Endothelial cell of umbilical vein (primary cell): Measurements from ENCODE around the gene FBXW7.

ENCODE experiments used
- EZH2 ChIP-seq: IDR thresholded peaks from 2 replicates; pipeline ENCODE4 v1.6.1; 2012; ENCODE audit warnings: borderline replicate concordance, low read depth, mild to moderate bottlenecking, moderate library complexity, low read length, inconsistent platforms; ENCODE audit not compliant: severe bottlenecking
- FOS ChIP-seq: IDR thresholded peaks from 2 replicates; pipeline ENCODE4 v1.6.1; 2011; ENCODE audit warnings: mild to moderate bottlenecking, low read length, moderate library complexity, borderline replicate concordance; ENCODE audit not compliant: insufficient read depth
- GATA2 ChIP-seq: IDR thresholded peaks from 2 replicates; pipeline ENCODE4 v1.7.0; 2011; ENCODE audit warnings: low read depth, mild to moderate bottlenecking, moderate library complexity, mixed read lengths, low read length; ENCODE audit not compliant: insufficient read length, insufficient read depth
- JUN ChIP-seq: IDR thresholded peaks from 2 replicates; pipeline ENCODE4 v1.6.1; 2011; ENCODE audit warnings: borderline replicate concordance, low read depth; ENCODE audit not compliant: insufficient read length, insufficient read depth
- MYC ChIP-seq: IDR thresholded peaks from one replicate; pipeline ENCODE4 v1.6.1; 2011; ENCODE audit warnings: mild to moderate bottlenecking, low read depth, low read length
- POLR2A ChIP-seq: IDR thresholded peaks from 2 replicates; pipeline ENCODE4 v1.6.1; 2012; ENCODE audit warnings: low read depth, mild to moderate bottlenecking, control low read depth, low read length
- POLR2AphosphoS5 ChIP-seq: IDR thresholded peaks from 2 replicates; pipeline ENCODE4 v1.6.1; 2012; ENCODE audit warnings: low read depth, mild to moderate bottlenecking, control low read depth, low read length, moderate library complexity; ENCODE audit not compliant: insufficient read depth
- TF ChIP-seq, protein P1 (sequence below), 2 donors: IDR thresholded peaks; 1 replicate in 1 of 2; 2 replicates in 1 of 2; pipeline ENCODE4 v1.5.1; 2011; ENCODE audit warnings: low read length in 2 of 2, mild to moderate bottlenecking in 2 of 2, moderate library complexity in 2 of 2, control low read depth in 1 of 2, inconsistent platforms in 1 of 2, low read depth in 1 of 2; ENCODE audit not compliant: insufficient read depth in 1 of 2; ENCODE audit errors: extremely low read depth in 1 of 2
- TF ChIP-seq, protein P2 (sequence below): IDR thresholded peaks from 2 replicates; pipeline ENCODE4 v1.6.1; 2011; ENCODE audit not compliant: insufficient read depth, insufficient read length

DNA sequence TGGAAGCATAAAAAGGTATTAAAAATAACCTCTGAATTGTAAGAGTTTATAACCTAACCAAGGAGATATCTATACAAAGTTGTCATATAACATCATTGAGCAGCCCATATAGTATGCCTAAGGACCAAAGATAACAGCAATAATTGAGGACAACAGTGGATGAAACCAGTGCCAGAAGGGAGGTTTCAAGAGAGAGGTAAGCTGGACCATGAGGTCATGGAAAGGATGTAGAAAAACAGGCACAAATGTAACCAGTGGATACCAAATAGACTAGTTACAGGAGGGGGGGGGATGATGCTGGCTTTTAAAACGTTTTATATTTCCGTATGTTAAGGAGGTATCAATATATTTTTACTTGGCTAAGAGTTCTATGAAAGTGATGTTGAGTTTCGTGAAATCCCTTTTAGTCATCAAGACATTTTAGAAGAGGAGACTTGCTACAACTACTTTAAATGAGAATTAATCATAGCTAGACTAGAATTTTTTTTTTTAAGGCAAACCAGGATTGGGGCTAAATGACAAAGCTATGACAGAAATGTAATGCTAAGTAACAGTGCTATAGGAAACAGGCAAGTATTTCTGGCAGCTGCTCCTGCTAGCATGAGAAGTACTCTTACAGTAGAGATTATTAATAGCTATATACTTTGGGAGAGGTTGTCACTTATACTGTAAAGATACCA, 161.1 kb downstream of the FBXW7 start:
- TF ChIP-seq, protein P1, sequence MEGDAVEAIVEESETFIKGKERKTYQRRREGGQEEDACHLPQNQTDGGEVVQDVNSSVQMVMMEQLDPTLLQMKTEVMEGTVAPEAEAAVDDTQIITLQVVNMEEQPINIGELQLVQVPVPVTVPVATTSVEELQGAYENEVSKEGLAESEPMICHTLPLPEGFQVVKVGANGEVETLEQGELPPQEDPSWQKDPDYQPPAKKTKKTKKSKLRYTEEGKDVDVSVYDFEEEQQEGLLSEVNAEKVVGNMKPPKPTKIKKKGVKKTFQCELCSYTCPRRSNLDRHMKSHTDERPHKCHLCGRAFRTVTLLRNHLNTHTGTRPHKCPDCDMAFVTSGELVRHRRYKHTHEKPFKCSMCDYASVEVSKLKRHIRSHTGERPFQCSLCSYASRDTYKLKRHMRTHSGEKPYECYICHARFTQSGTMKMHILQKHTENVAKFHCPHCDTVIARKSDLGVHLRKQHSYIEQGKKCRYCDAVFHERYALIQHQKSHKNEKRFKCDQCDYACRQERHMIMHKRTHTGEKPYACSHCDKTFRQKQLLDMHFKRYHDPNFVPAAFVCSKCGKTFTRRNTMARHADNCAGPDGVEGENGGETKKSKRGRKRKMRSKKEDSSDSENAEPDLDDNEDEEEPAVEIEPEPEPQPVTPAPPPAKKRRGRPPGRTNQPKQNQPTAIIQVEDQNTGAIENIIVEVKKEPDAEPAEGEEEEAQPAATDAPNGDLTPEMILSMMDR (IDR thresholded peaks at IDR 0.05; ENCODE audit: extremely low read depth in 1 of 2, insufficient read depth in 1 of 2, low read depth in 1 of 2, low read length in 2 of 2), result no peak
- TF ChIP-seq, protein P2, sequence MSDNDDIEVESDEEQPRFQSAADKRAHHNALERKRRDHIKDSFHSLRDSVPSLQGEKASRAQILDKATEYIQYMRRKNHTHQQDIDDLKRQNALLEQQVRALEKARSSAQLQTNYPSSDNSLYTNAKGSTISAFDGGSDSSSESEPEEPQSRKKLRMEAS, result no peak
- TF ChIP-seq POLR2A, result no peak
- TF ChIP-seq EZH2, result no peak
- no peak for TF ChIP-seq JUN
- TF ChIP-seq POLR2AphosphoS5, result no peak
- TF ChIP-seq GATA2, result no peak
- no peak for TF ChIP-seq FOS
- no peak for TF ChIP-seq MYC
